Omental fat pad (tissue), 4 donors: ENCODE data around the gene MAP3K8. TPM values are rescaled to one million over a fixed set of nuclear protein-coding genes. Genes with fewer than 3 reads are reported as not detected.
A peak's percentile ranks its signal among the peaks of the same experiment; 100 is the strongest.

ENCODE experiments used
- ATAC-seq: fragments of 150-250 bp; one replicate; pipeline ENCODE4 v1.9.1; 2016; ENCODE audit warnings: mild to moderate bottlenecking, moderate library complexity; ENCODE audit not compliant: low FRiP score
- DNase-seq: peaks from one replicate; pipeline ENCODE4 v3.0.0-alpha.2; 2019; ENCODE audit warnings: low spot score
- CTCF ChIP-seq, 3 donors: fragments of 450-650 bp; IDR thresholded peaks; one replicate each; pipeline ENCODE4 v1.5.1; 2016 to 2017; ENCODE audit warnings: antibody characterized with exemption in 3 of 3, mild to moderate bottlenecking in 3 of 3, moderate library complexity in 2 of 3
- total RNA-seq, 4 donors: library from RNA; depleted of rRNA; stranded (reverse); fragments of >200 nt; gene quantifications; one replicate each; pipeline ENCODE4 v1.1.0, GENCODE V29; 2016

The MAP3K8 gene
- total RNA-seq, 4 donors from 2014 or later, result 52.3 to 113 (median 78.9) TPM

- no peak for ATAC-seq
- DNase-seq, result no peak
- TF ChIP-seq CTCF (IDR thresholded peaks at IDR 0.05), result no peak
These were observed 42.7 kb upstream of the MAP3K8 start for GRCh38 chr10:30391266-30391665.

- DNase-seq (peak; percentile 57), ATAC-seq (peak; percentile 97)
- peak in 1 of 3 donors; percentile 41 for TF ChIP-seq CTCF (IDR thresholded peaks at IDR 0.05)
These were observed 41.4 kb upstream of the MAP3K8 start for GRCh38 chr10:30392564-30392990.

GRCh38 chr10:30396293-30396692, 37.7 kb upstream of the MAP3K8 start:
- DNase-seq, result no peak
- TF ChIP-seq CTCF (IDR thresholded peaks at IDR 0.05), result no peak
- ATAC-seq, result no peak

GRCh38 chr10:30396698-30397097, 37.3 kb upstream of the MAP3K8 start:
- TF ChIP-seq CTCF (IDR thresholded peaks at IDR 0.05), result no peak
- DNase-seq (no peak), ATAC-seq (no peak)

GRCh38 chr10:30398193-30398592, 35.8 kb upstream of the MAP3K8 start:
- TF ChIP-seq CTCF (IDR thresholded peaks at IDR 0.05), result no peak
- no peak for DNase-seq
- ATAC-seq, result no peak

GRCh38 chr10:30398788-30399187, 35.2 kb upstream of the MAP3K8 start:
- ATAC-seq, result no peak
- no peak for TF ChIP-seq CTCF (IDR thresholded peaks at IDR 0.05)

GRCh38 chr10:30403494-30403893, 30.5 kb upstream of the MAP3K8 start:
- TF ChIP-seq CTCF (IDR thresholded peaks at IDR 0.05), result no peak
- DNase-seq, result no peak
- no peak for ATAC-seq

More at GRCh38 chr10:30398788-30399187, 35.2 kb upstream of the MAP3K8 start:
- DNase-seq, result no peak
